ENCODE results near the gene OSCP1.

GRCh38 chr1:36464605-36465393 is 14.5 kb upstream of the OSCP1 start:
- TF ChIP-seq CTCF (conservative IDR thresholded peaks at IDR 0.05; ENCODE audit: low read depth, low read length), result no peak
- no peak for TF ChIP-seq EZH2 (IDR thresholded peaks at IDR 0.05; ENCODE audit: low read length, unreplicated experiment)
- no peak for TF ChIP-seq EZH2phosphoT487 (IDR thresholded peaks at IDR 0.05; ENCODE audit: borderline replicate concordance, low read length)

Data from PC-3 (cell line).